ENCODE data around the gene PROSER3. TPM values are rescaled to one million over a fixed set of nuclear protein-coding genes. Genes with fewer than 3 reads are reported as not detected.

Gene PROSER3
- total RNA-seq, 2 donors from 2014 or later: 13.6 to 19.2 TPM

GRCh38 chr19:35727053-35727955 is 30.7 kb upstream of the PROSER3 start:
- no peaks in the 10 kb centered on the region for H3K27me3 ChIP-seq (replicated peaks; ENCODE audit: insufficient read depth)
- intact Hi-C loops (cut with DNase I): no loop called here
- peaks cover 50 to 88% of the 10 kb centered on the region in 2 donors for H3K36me3 ChIP-seq
- no peak for TF ChIP-seq POLR2AphosphoS5 (IDR thresholded peaks at IDR 0.05)
- no peak for TF ChIP-seq POLR2A (IDR thresholded peaks at IDR 0.05)
- no peak for TF ChIP-seq CTCF (IDR thresholded peaks at IDR 0.05)
- WGBS: 92% methylated on average over 25 of the region's 25 CpGs
- H3K9me3 ChIP-seq: no peaks in the 10 kb centered on the region
- no peak for DNase-seq (ENCODE audit: low spot score)
- H3K4me3 ChIP-seq: no peak overlapping the region
- no peak overlapping the region for H3K27ac ChIP-seq
- peaks cover 3% of the 10 kb centered on the region for H3K4me1 ChIP-seq (replicated peaks)

- intact Hi-C loops (cut with DNase I): no loop called here
- WGBS: 92% methylated on average over 19 of the region's 19 CpGs
- no peak overlapping the region for H3K27ac ChIP-seq
- TF ChIP-seq POLR2A (IDR thresholded peaks at IDR 0.05): no peak
- no peak for TF ChIP-seq POLR2AphosphoS5 (IDR thresholded peaks at IDR 0.05)
- TF ChIP-seq CTCF (IDR thresholded peaks at IDR 0.05): no peak
- no peaks in the 10 kb centered on the region for H3K27me3 ChIP-seq (replicated peaks; ENCODE audit: insufficient read depth)
- no peaks in the 10 kb centered on the region for H3K9me3 ChIP-seq
- no peak overlapping the region for H3K4me3 ChIP-seq
- no peak for DNase-seq (ENCODE audit: low spot score)
- peaks cover 45 to 87% of the 10 kb centered on the region in 2 donors for H3K36me3 ChIP-seq
- peaks cover 3% of the 10 kb centered on the region for H3K4me1 ChIP-seq (replicated peaks)
Observed at GRCh38 chr19:35727956-35728706, 29.8 kb upstream of the PROSER3 start.

- 88% methylated on average over 18 of the region's 18 CpGs for WGBS
- no peaks in the 10 kb centered on the region for H3K27me3 ChIP-seq (replicated peaks; ENCODE audit: insufficient read depth)
- H3K4me3 ChIP-seq: no peak overlapping the region
- TF ChIP-seq POLR2A (IDR thresholded peaks at IDR 0.05) (no peak), CTCF (IDR thresholded peaks at IDR 0.05) (no peak), POLR2AphosphoS5 (IDR thresholded peaks at IDR 0.05) (no peak)
- H3K9me3 ChIP-seq: no peaks in the 10 kb centered on the region
- DNase-seq (ENCODE audit: low spot score): no peak
- H3K27ac ChIP-seq: no peak overlapping the region
- H3K36me3 ChIP-seq: peaks cover 39 to 79% of the 10 kb centered on the region in 2 donors
- H3K4me1 ChIP-seq (replicated peaks): peaks cover 3% of the 10 kb centered on the region
- intact Hi-C loops (cut with DNase I): no loop called here
Observed at GRCh38 chr19:35729021-35729420, 29.0 kb upstream of the PROSER3 start.

- intact Hi-C loops (cut with DNase I): no loop called here
- 93% methylated on average over 11 of the region's 11 CpGs for WGBS
Observed at GRCh38 chr19:35729763-35730162, 28.2 kb upstream of the PROSER3 start.

More at GRCh38 chr19:35729763-35730162, 28.2 kb upstream of the PROSER3 start:
- Histone ChIP-seq H3K27ac (no peak overlapping the region), H3K9me3 (no peaks in the 10 kb centered on the region), H3K36me3 (peaks cover 31 to 72% of the 10 kb centered on the region in 2 donors), H3K27me3 (replicated peaks; ENCODE audit: insufficient read depth) (no peaks in the 10 kb centered on the region), H3K4me3 (no peak overlapping the region), H3K4me1 (replicated peaks) (peaks cover 3% of the 10 kb centered on the region)
- TF ChIP-seq POLR2A (IDR thresholded peaks at IDR 0.05) (no peak), POLR2AphosphoS5 (IDR thresholded peaks at IDR 0.05) (no peak), CTCF (IDR thresholded peaks at IDR 0.05) (no peak)
- DNase-seq (ENCODE audit: low spot score): no peak
